Mesenchymal stem cell (in vitro differentiated cells and primary cell): ENCODE data around the gene KLHDC8A.

Source experiments
- DNase-seq: peaks from one replicate; pipeline ENCODE4 v3.0.0-alpha.2; 2013
- H2AFZ ChIP-seq: one replicate; pipeline ENCODE4 v1.6.1; 2013; ENCODE audit warnings: low read depth, mild to moderate bottlenecking, control low read depth, inconsistent platforms, low read length, moderate library complexity
- H2AK5ac ChIP-seq: 2 replicates; pipeline ENCODE4 v1.6.1; 2013; ENCODE audit warnings: low read length, moderate library complexity, mild to moderate bottlenecking, inconsistent platforms; ENCODE audit not compliant: severe bottlenecking
- H2BK120ac ChIP-seq: one replicate; pipeline ENCODE4 v1.6.1; 2013; ENCODE audit warnings: low read depth, mild to moderate bottlenecking, inconsistent platforms, low read length, moderate library complexity
- H2BK12ac ChIP-seq, 2 experiments: one replicate each; pipeline ENCODE4 v1.6.1; 2013; ENCODE audit warnings: inconsistent platforms in 2 of 2, low read length in 2 of 2, mild to moderate bottlenecking in 2 of 2, moderate library complexity in 2 of 2, control low read depth in 1 of 2
- H2BK15ac ChIP-seq: one replicate; pipeline ENCODE4 v1.6.1; 2013; ENCODE audit warnings: mild to moderate bottlenecking, low read depth, inconsistent platforms; ENCODE audit not compliant: poor library complexity, severe bottlenecking
- H2BK5ac ChIP-seq: 2 replicates; pipeline ENCODE4 v1.6.1; 2013; ENCODE audit warnings: low read depth, mild to moderate bottlenecking, low read length, control low read depth, inconsistent platforms; ENCODE audit not compliant: poor library complexity, severe bottlenecking
- H3K14ac ChIP-seq, 2 experiments: one replicate each; pipeline ENCODE4 v1.6.1; 2013; ENCODE audit warnings: inconsistent platforms in 2 of 2, low read length in 2 of 2, control low read depth in 1 of 2, mild to moderate bottlenecking in 1 of 2, moderate library complexity in 1 of 2
- H3K18ac ChIP-seq, 2 experiments: one replicate each; pipeline ENCODE4 v1.6.1; 2013; ENCODE audit warnings: inconsistent platforms in 2 of 2, low read length in 2 of 2, control low read depth in 1 of 2, low read depth in 1 of 2, mild to moderate bottlenecking in 1 of 2
- H3K23ac ChIP-seq, 2 experiments: one replicate each; pipeline ENCODE4 v1.6.1; 2013; ENCODE audit warnings: inconsistent platforms in 2 of 2, low read length in 2 of 2, mild to moderate bottlenecking in 2 of 2, moderate library complexity in 2 of 2, control low read depth in 1 of 2
- H3K27ac ChIP-seq: 2 replicates; pipeline ENCODE4 v1.5.1; 2013; ENCODE audit warnings: mild to moderate bottlenecking, moderate library complexity, low read length, control low read depth, inconsistent platforms; ENCODE audit not compliant: poor library complexity, severe bottlenecking
- H3K27me3 ChIP-seq, 2 experiments: 2 replicates each; pipeline versions ENCODE4 v1.6.1 to v1.7.0; 2013; ENCODE audit warnings: low read length in 2 of 2, mild to moderate bottlenecking in 2 of 2, moderate library complexity in 2 of 2, control low read depth in 1 of 2, inconsistent platforms in 1 of 2; ENCODE audit not compliant: control insufficient read depth in 1 of 2, insufficient read depth in 1 of 2
- H3K36me3 ChIP-seq, 2 experiments: 2 replicates each; pipeline versions ENCODE4 v1.6.1 to v1.7.0; 2013; ENCODE audit warnings: low read length in 2 of 2, control low read depth in 1 of 2, inconsistent platforms in 1 of 2, low read depth in 1 of 2, mild to moderate bottlenecking in 1 of 2; ENCODE audit not compliant: insufficient read depth in 2 of 2, control insufficient read depth in 1 of 2
- H3K4ac ChIP-seq, 2 experiments: one replicate each; pipeline ENCODE4 v1.6.1; 2013; ENCODE audit warnings: inconsistent platforms in 2 of 2, low read length in 2 of 2, mild to moderate bottlenecking in 2 of 2, moderate library complexity in 2 of 2, control low read depth in 1 of 2, low read depth in 1 of 2
- H3K4me1 ChIP-seq: 2 replicates; pipeline ENCODE4 v1.6.1; 2013; ENCODE audit warnings: low read depth, low read length, control low read depth; ENCODE audit not compliant: control insufficient read depth, insufficient read depth
- H3K4me2 ChIP-seq: 2 replicates; pipeline ENCODE4 v1.6.1; 2013; ENCODE audit warnings: low read length, mild to moderate bottlenecking, inconsistent platforms; ENCODE audit not compliant: poor library complexity, severe bottlenecking
- H3K4me3 ChIP-seq, 2 experiments: 2 replicates each; pipeline versions ENCODE4 v1.5.1 to v1.7.0; 2013; ENCODE audit warnings: low read length in 2 of 2, mild to moderate bottlenecking in 2 of 2, control low read depth in 1 of 2, low read depth in 1 of 2; ENCODE audit not compliant: insufficient read depth in 1 of 2
- H3K79me1 ChIP-seq: replicated peaks from 2 replicates; pipeline ENCODE4 v1.6.1; 2013; ENCODE audit warnings: mild to moderate bottlenecking, control low read depth, low read length, inconsistent platforms; ENCODE audit not compliant: poor library complexity, severe bottlenecking
- H3K9ac ChIP-seq: 2 replicates; pipeline ENCODE4 v1.7.0; 2013; ENCODE audit warnings: mild to moderate bottlenecking, low read length, moderate library complexity
- H3K9me3 ChIP-seq: 2 replicates; pipeline ENCODE4 v1.7.0; 2013; ENCODE audit warnings: mild to moderate bottlenecking, low read length; ENCODE audit not compliant: control insufficient read depth
- H4K8ac ChIP-seq: one replicate; pipeline ENCODE4 v1.6.1; 2013; ENCODE audit warnings: inconsistent platforms, mild to moderate bottlenecking, low read length, moderate library complexity
- H4K91ac ChIP-seq: one replicate; pipeline ENCODE4 v1.6.1; 2013; ENCODE audit warnings: mild to moderate bottlenecking, low read length, inconsistent platforms
- WGBS: methylation state at CpG from one replicate; pipeline ENCODE4 v1.1.7; 2013; ENCODE audit warnings: mixed read lengths; 5-methylcytosine and 5-hydroxymethylcytosine counted together

KLHDC8A gene

GRCh38 chr1:205354259-205355074 lies 2.3 kb downstream of the KLHDC8A start:
- Histone ChIP-seq H3K4ac (no peak overlapping the region), H3K23ac (no peak overlapping the region), H3K27ac (no peak overlapping the region), H4K91ac (no peak overlapping the region), H2BK12ac (no peak overlapping the region), H3K27me3 (peaks cover 51 to 52% of the 10 kb centered on the region in 2 experiments), H3K4me2 (no peak overlapping the region), H2BK5ac (no peak overlapping the region), H3K9ac (no peak overlapping the region), H3K36me3 (no peaks in the 10 kb centered on the region), H3K9me3 (no peaks in the 10 kb centered on the region), H2BK15ac (no peak overlapping the region), H2AK5ac (no peak overlapping the region), H4K8ac (no peak overlapping the region), H2AFZ (no peak overlapping the region), H2BK120ac (no peak overlapping the region), H3K14ac (no peak overlapping the region), H3K4me3 (no peak overlapping the region), H3K79me1 (no peaks in the 10 kb centered on the region), H3K4me1 (no peaks in the 10 kb centered on the region), H3K18ac (no peak overlapping the region)
- DNase-seq, result peak; percentile 73
- WGBS, result 27% methylated on average over 4 of the region's 5 CpGs

GRCh38 chr1:205353612-205354011 lies 3.1 kb downstream of the KLHDC8A start:
- no peak overlapping the region for H2BK120ac ChIP-seq

GRCh38 chr1:205353191-205353590 lies 3.5 kb downstream of the KLHDC8A start:
- WGBS, result 87% methylated on average over 4 of the region's 4 CpGs
- no peak overlapping the region for H3K4me3 ChIP-seq
- no peak overlapping the region for H3K18ac ChIP-seq
- no peak overlapping the region for H2AFZ ChIP-seq
- peaks cover 52 to 54% of the 10 kb centered on the region in 2 experiments for H3K27me3 ChIP-seq
- no peak overlapping the region for H3K27ac ChIP-seq
- no peaks in the 10 kb centered on the region for H3K36me3 ChIP-seq
- H4K8ac ChIP-seq, result no peak overlapping the region
- no peak overlapping the region for H3K23ac ChIP-seq
- no peaks in the 10 kb centered on the region for H3K79me1 ChIP-seq
- H3K9me3 ChIP-seq, result no peaks in the 10 kb centered on the region
- H3K4me2 ChIP-seq, result no peak overlapping the region
- no peaks in the 10 kb centered on the region for H3K4me1 ChIP-seq
- H2BK120ac ChIP-seq, result no peak overlapping the region
- no peak overlapping the region for H3K9ac ChIP-seq
- H2BK5ac ChIP-seq, result no peak overlapping the region
- H3K4ac ChIP-seq, result no peak overlapping the region
- H3K14ac ChIP-seq, result no peak overlapping the region
- no peak overlapping the region for H2AK5ac ChIP-seq
- H2BK15ac ChIP-seq, result no peak overlapping the region
- no peak overlapping the region for H2BK12ac ChIP-seq
- DNase-seq, result no peak
- H4K91ac ChIP-seq, result no peak overlapping the region

More at GRCh38 chr1:205353612-205354011, 3.1 kb downstream of the KLHDC8A start:
- Histone ChIP-seq H4K8ac (no peak overlapping the region), H3K36me3 (no peaks in the 10 kb centered on the region), H3K9me3 (no peaks in the 10 kb centered on the region), H4K91ac (no peak overlapping the region), H2AK5ac (no peak overlapping the region), H2BK12ac (no peak overlapping the region), H2BK15ac (no peak overlapping the region), H3K14ac (no peak overlapping the region), H3K4me3 (no peak overlapping the region), H3K9ac (no peak overlapping the region), H3K4me1 (no peaks in the 10 kb centered on the region), H2AFZ (no peak overlapping the region), H3K18ac (no peak overlapping the region), H2BK5ac (no peak overlapping the region), H3K27ac (no peak overlapping the region), H3K27me3 (peaks cover 52 to 54% of the 10 kb centered on the region in 2 experiments), H3K23ac (no peak overlapping the region), H3K79me1 (no peaks in the 10 kb centered on the region), H3K4me2 (no peak overlapping the region), H3K4ac (no peak overlapping the region)
- DNase-seq, result no peak
- 82% methylated on average over 5 of the region's 6 CpGs for WGBS

GRCh38 chr1:205351984-205352713 lies 4.6 kb downstream of the KLHDC8A start:
- Histone ChIP-seq H3K79me1 (no peaks in the 10 kb centered on the region), H3K23ac (no peak overlapping the region), H3K4ac (no peak overlapping the region), H3K27me3 (peaks cover 55 to 57% of the 10 kb centered on the region in 2 experiments), H2AFZ (no peak overlapping the region), H3K9me3 (no peaks in the 10 kb centered on the region), H2AK5ac (no peak overlapping the region), H3K18ac (no peak overlapping the region), H3K4me2 (no peak overlapping the region), H3K14ac (no peak overlapping the region), H2BK5ac (no peak overlapping the region), H2BK120ac (no peak overlapping the region), H4K91ac (peak overlapping the region; percentile 36), H2BK15ac (no peak overlapping the region), H3K9ac (no peak overlapping the region), H3K27ac (no peak overlapping the region), H4K8ac (no peak overlapping the region), H2BK12ac (no peak overlapping the region), H3K36me3 (no peaks in the 10 kb centered on the region), H3K4me3 (no peak overlapping the region), H3K4me1 (no peaks in the 10 kb centered on the region)
- peak; percentile 61 for DNase-seq
- WGBS, result 52% methylated on average over 10 of the region's 11 CpGs
